HL-60 (cell line): Measurements from ENCODE around the gene ADD1.

ENCODE experiments used
- DNase-seq, 2 experiments: peaks; one replicate each; pipeline ENCODE4 v3.0.0-alpha.2; 2010 to 2020; ENCODE audit warnings: low read depth in 1 of 2, low spot score in 1 of 2
- H3K27ac ChIP-seq: fragments of 250-450 bp; sonication (Bioruptor Pico); replicated peaks from 2 replicates; pipeline ENCODE4 v1.5.1; 2020; ENCODE audit warnings: mild to moderate bottlenecking, moderate library complexity
- H3K27me3 ChIP-seq: fragments of 250-450 bp; sonication (Bioruptor Pico); 2 replicates; pipeline ENCODE4 v1.5.1; 2021; ENCODE audit warnings: mild to moderate bottlenecking, moderate library complexity; ENCODE audit not compliant: insufficient read depth, poor library complexity, severe bottlenecking
- H3K4me3 ChIP-seq: replicated peaks from 2 replicates; pipeline ENCODE4 v1.5.1; 2011; ENCODE audit warnings: mild to moderate bottlenecking, control low read depth, low read length; ENCODE audit not compliant: insufficient read depth
- GABPA ChIP-seq: IDR thresholded peaks from 2 replicates; pipeline ENCODE4 v1.6.1; 2012; ENCODE audit warnings: low read depth
- POLR2AphosphoS5 ChIP-seq: IDR thresholded peaks from 2 replicates; pipeline ENCODE4 v1.6.1; 2012; ENCODE audit warnings: low read depth
- SPI1 ChIP-seq: IDR thresholded peaks from 2 replicates; pipeline ENCODE4 v1.6.1; 2012; ENCODE audit warnings: low read depth, mild to moderate bottlenecking, borderline replicate concordance
- TF ChIP-seq, protein P1 (sequence below): IDR thresholded peaks from one replicate; pipeline ENCODE4 v1.5.1; 2011; ENCODE audit warnings: low read length, control low read depth, inconsistent platforms; ENCODE audit not compliant: insufficient read depth
- TF ChIP-seq, protein P2 (sequence below): IDR thresholded peaks from 2 replicates; pipeline ENCODE4 v1.6.1; 2012; ENCODE audit warnings: low read depth; ENCODE audit not compliant: insufficient replicate concordance

The ADD1 gene

DNA sequence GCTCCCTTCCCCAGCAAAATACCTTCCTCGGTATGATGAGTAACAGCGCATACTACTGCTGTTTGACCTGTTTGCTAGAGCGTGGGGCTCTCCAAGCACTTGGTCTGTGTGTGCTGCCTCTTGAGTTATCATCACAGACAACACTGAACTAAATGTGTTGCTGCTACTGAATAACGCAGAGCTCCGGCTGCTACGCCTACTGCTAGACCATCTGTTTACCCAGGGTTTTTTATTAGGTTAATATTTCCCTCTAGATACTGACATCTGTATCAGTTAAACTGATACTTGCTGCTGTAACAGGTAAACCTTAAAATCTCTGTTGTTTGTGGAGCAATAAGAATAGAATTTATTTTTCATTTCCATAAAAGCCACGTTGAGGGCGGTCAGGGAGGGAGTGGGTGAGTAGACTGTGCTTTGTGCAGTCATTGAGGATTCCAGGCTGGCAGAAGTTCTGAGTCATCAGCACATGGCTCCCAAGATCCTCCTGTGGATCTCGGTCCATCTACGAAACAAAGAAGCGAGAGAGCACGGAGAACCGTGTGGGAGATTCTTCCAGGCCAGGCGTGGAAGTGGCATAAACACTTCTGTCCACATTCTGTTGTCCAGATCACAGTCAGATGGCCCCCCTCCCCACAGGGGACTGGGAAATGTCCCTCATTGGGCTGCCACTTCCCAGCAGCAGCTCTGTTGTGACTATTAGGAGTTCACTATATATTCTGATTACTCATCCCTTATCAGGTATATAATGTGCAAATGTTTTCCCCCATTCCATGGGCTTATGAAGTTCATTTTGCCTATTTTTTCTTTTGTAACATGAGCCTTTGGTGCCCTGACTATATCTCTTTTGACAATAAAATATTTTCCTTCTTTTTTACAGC is 133.8 kb downstream of the ADD1 start:
- TF ChIP-seq SPI1 (no peak), GABPA (no peak), POLR2AphosphoS5 (no peak)
- TF ChIP-seq, protein P1, sequence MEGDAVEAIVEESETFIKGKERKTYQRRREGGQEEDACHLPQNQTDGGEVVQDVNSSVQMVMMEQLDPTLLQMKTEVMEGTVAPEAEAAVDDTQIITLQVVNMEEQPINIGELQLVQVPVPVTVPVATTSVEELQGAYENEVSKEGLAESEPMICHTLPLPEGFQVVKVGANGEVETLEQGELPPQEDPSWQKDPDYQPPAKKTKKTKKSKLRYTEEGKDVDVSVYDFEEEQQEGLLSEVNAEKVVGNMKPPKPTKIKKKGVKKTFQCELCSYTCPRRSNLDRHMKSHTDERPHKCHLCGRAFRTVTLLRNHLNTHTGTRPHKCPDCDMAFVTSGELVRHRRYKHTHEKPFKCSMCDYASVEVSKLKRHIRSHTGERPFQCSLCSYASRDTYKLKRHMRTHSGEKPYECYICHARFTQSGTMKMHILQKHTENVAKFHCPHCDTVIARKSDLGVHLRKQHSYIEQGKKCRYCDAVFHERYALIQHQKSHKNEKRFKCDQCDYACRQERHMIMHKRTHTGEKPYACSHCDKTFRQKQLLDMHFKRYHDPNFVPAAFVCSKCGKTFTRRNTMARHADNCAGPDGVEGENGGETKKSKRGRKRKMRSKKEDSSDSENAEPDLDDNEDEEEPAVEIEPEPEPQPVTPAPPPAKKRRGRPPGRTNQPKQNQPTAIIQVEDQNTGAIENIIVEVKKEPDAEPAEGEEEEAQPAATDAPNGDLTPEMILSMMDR, result no peak
- TF ChIP-seq, protein P2, sequence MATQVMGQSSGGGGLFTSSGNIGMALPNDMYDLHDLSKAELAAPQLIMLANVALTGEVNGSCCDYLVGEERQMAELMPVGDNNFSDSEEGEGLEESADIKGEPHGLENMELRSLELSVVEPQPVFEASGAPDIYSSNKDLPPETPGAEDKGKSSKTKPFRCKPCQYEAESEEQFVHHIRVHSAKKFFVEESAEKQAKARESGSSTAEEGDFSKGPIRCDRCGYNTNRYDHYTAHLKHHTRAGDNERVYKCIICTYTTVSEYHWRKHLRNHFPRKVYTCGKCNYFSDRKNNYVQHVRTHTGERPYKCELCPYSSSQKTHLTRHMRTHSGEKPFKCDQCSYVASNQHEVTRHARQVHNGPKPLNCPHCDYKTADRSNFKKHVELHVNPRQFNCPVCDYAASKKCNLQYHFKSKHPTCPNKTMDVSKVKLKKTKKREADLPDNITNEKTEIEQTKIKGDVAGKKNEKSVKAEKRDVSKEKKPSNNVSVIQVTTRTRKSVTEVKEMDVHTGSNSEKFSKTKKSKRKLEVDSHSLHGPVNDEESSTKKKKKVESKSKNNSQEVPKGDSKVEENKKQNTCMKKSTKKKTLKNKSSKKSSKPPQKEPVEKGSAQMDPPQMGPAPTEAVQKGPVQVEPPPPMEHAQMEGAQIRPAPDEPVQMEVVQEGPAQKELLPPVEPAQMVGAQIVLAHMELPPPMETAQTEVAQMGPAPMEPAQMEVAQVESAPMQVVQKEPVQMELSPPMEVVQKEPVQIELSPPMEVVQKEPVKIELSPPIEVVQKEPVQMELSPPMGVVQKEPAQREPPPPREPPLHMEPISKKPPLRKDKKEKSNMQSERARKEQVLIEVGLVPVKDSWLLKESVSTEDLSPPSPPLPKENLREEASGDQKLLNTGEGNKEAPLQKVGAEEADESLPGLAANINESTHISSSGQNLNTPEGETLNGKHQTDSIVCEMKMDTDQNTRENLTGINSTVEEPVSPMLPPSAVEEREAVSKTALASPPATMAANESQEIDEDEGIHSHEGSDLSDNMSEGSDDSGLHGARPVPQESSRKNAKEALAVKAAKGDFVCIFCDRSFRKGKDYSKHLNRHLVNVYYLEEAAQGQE, result no peak
- no peak overlapping the region for H3K27ac ChIP-seq
- no peaks in the 10 kb centered on the region for H3K27me3 ChIP-seq
- no peak overlapping the region for H3K4me3 ChIP-seq
- no peak for DNase-seq
